ENCODE data around the gene TALDO1. TPM values are rescaled to one million over a fixed set of nuclear protein-coding genes. Genes with fewer than 3 reads are reported as not detected.

Gene TALDO1
- total RNA-seq, 1 experiment from 2014 or later = 379 TPM

GRCh38 chr11:788953-789940 is 42.0 kb downstream of the TALDO1 start:
- Mint-ChIP-seq H3K4me3 (ENCODE audit: low read depth, unreplicated experiment) (no peak overlapping the region), H3K27ac (ENCODE audit: unreplicated experiment) (no peak overlapping the region), H3K9me3 (ENCODE audit: low read depth, unreplicated experiment) (no peaks in the 10 kb centered on the region), H3K27me3 (ENCODE audit: unreplicated experiment) (no peaks in the 10 kb centered on the region), H3K4me1 (ENCODE audit: low read depth, unreplicated experiment) (no peaks in the 10 kb centered on the region), H3K36me3 (ENCODE audit: insufficient read depth, unreplicated experiment) (peaks cover 52% of the 10 kb centered on the region)
- intact Hi-C loops (cut with micrococcal nuclease; ENCODE audit: unreplicated experiment) = no loop called here
- no peak for DNase-seq
- CTCF ChIA-PET = interaction anchor here (1.4 kb wide), 1 partner anchor 12 kb away, joined by 3 read pairs; no protein-coding TSS in a partner anchor
- no TSS peak for BruUV-seq (replicated peaks)
- TF ChIP-seq CTCF (IDR thresholded peaks at IDR 0.05; ENCODE audit: unreplicated experiment) = no peak

DNA sequence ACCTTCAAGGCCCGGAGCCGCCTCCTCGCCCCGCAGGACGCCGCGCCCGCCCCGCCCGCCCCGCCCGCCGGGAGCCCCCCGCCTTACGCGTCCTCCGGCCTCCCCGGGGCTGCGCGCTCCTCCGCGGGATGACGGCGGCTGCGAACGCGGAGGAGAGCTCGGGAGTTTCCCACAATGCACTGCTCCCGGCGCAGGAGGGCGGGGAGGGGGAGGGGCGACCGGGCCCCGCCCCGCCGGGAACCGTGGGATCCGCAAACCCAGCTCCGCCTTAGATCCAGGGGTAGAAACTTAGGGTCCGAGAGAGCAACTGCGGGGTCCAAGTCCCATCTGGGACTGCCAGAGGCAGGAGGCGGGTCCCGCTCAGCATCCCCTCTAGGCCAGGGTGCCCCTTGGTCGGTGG is 42.7 kb downstream of the TALDO1 start, which contains the start of gene CEND1:
CEND1 (minus strand) TSS at position 148 of the 400 bp plus-strand sequence. CDS start 1,514 bp downstream, outside the sequence.
- Mint-ChIP-seq H3K36me3 (ENCODE audit: insufficient read depth, unreplicated experiment) (peaks cover 52% of the 10 kb centered on the region), H3K27me3 (ENCODE audit: unreplicated experiment) (no peaks in the 10 kb centered on the region), H3K4me3 (ENCODE audit: low read depth, unreplicated experiment) (no peak within 1 kb of the TSS), H3K9me3 (ENCODE audit: low read depth, unreplicated experiment) (no peaks in the 10 kb centered on the region), H3K4me1 (ENCODE audit: low read depth, unreplicated experiment) (no peaks in the 10 kb centered on the region), H3K27ac (ENCODE audit: unreplicated experiment) (no peak within 1 kb of the TSS)
- intact Hi-C loops (cut with micrococcal nuclease; ENCODE audit: unreplicated experiment) = no loop called here
- BruUV-seq (replicated peaks) = no TSS peak
- TF ChIP-seq CTCF (IDR thresholded peaks at IDR 0.05; ENCODE audit: unreplicated experiment) = no peak
- DNase-seq = no peak
- CTCF ChIA-PET = interaction anchor here (1.0 to 1.4 kb wide), 2 partner anchors 13 to 14 kb away, joined by 3 to 5 read pairs; no protein-coding TSS in a partner anchor

- no peaks in the 10 kb centered on the region for H3K9me3 Mint-ChIP-seq (ENCODE audit: low read depth, unreplicated experiment)
- H3K4me1 Mint-ChIP-seq (ENCODE audit: low read depth, unreplicated experiment) = no peaks in the 10 kb centered on the region
- CTCF ChIA-PET = interaction anchor here (1.0 to 1.4 kb wide), 2 partner anchors 14 to 15 kb away, joined by 3 to 5 read pairs; no protein-coding TSS in a partner anchor
- H3K27me3 Mint-ChIP-seq (ENCODE audit: unreplicated experiment) = no peaks in the 10 kb centered on the region
- intact Hi-C loops (cut with micrococcal nuclease; ENCODE audit: unreplicated experiment) = no loop called here
- H3K27ac Mint-ChIP-seq (ENCODE audit: unreplicated experiment) = peak overlapping the region; percentile 54
- H3K36me3 Mint-ChIP-seq (ENCODE audit: insufficient read depth, unreplicated experiment) = peaks cover 57% of the 10 kb centered on the region
- DNase-seq = no peak
- TF ChIP-seq CTCF (IDR thresholded peaks at IDR 0.05; ENCODE audit: unreplicated experiment) = no peak
- H3K4me3 Mint-ChIP-seq (ENCODE audit: low read depth, unreplicated experiment) = no peak overlapping the region
- BruUV-seq (replicated peaks) = TSS peak; percentile 36
These were observed 43.7 kb downstream of the TALDO1 start for GRCh38 chr11:790721-791564.
